ENCODE data around the gene LTC4S.
"Not testable (repeated sequence)": the region's sequence is repeated elsewhere in the genome, so short reads cannot be mapped to it uniquely, and the experiment has no call there.

LTC4S gene

GRCh38 chr5:179829732-179830435 lies 36.1 kb downstream of the LTC4S start:
- no peak for DNase-seq

GRCh38 chr5:179830818-179831468 lies 37.2 kb downstream of the LTC4S start:
- no peak for DNase-seq

- no peak for DNase-seq
Observed at GRCh38 chr5:179832039-179832745, 38.4 kb downstream of the LTC4S start.

- DNase-seq, result no peak
Observed at GRCh38 chr5:179833056-179833708, 39.4 kb downstream of the LTC4S start.

- DNase-seq, result no peak
Observed at GRCh38 chr5:179833709-179834070, 39.9 kb downstream of the LTC4S start.

GRCh38 chr5:179834120-179834519 lies 40.3 kb downstream of the LTC4S start:
- no peak for DNase-seq

- not testable (repeated sequence) for DNase-seq
Observed at GRCh38 chr5:179834871-179835270, 41.1 kb downstream of the LTC4S start.

GRCh38 chr5:179836225-179837019 lies 42.6 kb downstream of the LTC4S start:
- peak; percentile 52 to 60 for DNase-seq

- DNase-seq, result no peak
Observed at GRCh38 chr5:179837076-179838011, 43.6 kb downstream of the LTC4S start.

- DNase-seq, result no peak
Observed at GRCh38 chr5:179839328-179840256, 45.8 kb downstream of the LTC4S start.

GRCh38 chr5:179840321-179840720 lies 46.5 kb downstream of the LTC4S start:
- no peak for DNase-seq

GRCh38 chr5:179840766-179841165 lies 47.0 kb downstream of the LTC4S start:
- DNase-seq, result no peak

- no peak for DNase-seq
Observed at GRCh38 chr5:179841621-179842020, 47.8 kb downstream of the LTC4S start.

Data from stimulated activated CD4-positive, alpha-beta T cell treated with anti-CD3 and anti-CD28 coated beads, Interleukin-2, amount 100 ng/mL, for 24 hours (primary cell).